GM10266 (cell line): Measurements from ENCODE around the gene NMRK1.

Experiments
- DNase-seq: peaks from one replicate; pipeline ENCODE4 v3.0.0; 2012; ENCODE audit errors: extremely low spot score
- TF ChIP-seq, protein P1 (sequence below): IDR thresholded peaks from 2 replicates; pipeline ENCODE4 v1.5.1; 2012; ENCODE audit warnings: mild to moderate bottlenecking, low read depth; ENCODE audit not compliant: control insufficient read depth, insufficient read depth; ENCODE audit errors: missing control alignments

The NMRK1 gene

DNA sequence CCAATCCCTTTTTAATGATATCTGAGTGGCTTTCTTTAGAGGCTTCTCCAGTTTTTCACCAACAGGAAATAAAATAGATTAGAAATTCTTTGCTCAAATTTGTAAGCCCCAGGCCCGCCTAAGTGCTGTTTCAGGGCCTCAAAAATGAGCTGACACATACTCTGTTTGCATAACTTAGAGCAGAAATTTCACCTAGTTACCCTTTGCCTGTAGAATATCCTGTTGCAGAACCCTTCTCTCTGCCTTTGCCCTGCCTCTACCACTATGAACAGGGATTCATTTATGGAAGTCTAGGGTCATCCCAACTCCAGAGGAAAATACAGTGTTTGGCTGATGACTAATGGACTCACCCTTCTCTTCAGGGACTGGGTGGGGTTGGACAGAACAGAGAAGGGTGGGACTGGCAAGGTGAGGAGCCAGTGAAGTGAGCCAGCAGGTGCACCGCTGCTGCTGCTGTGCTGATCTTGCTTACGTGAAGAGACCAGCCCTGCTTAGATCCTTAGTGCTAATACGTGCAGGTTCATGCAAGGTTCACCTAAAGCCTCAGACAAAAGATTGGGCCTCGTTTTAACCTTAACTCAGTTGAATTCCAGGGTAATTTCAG lies 23.2 kb upstream of the NMRK1 start:
- no peak for DNase-seq
- TF ChIP-seq, protein P1, sequence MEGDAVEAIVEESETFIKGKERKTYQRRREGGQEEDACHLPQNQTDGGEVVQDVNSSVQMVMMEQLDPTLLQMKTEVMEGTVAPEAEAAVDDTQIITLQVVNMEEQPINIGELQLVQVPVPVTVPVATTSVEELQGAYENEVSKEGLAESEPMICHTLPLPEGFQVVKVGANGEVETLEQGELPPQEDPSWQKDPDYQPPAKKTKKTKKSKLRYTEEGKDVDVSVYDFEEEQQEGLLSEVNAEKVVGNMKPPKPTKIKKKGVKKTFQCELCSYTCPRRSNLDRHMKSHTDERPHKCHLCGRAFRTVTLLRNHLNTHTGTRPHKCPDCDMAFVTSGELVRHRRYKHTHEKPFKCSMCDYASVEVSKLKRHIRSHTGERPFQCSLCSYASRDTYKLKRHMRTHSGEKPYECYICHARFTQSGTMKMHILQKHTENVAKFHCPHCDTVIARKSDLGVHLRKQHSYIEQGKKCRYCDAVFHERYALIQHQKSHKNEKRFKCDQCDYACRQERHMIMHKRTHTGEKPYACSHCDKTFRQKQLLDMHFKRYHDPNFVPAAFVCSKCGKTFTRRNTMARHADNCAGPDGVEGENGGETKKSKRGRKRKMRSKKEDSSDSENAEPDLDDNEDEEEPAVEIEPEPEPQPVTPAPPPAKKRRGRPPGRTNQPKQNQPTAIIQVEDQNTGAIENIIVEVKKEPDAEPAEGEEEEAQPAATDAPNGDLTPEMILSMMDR, result no peak

DNA sequence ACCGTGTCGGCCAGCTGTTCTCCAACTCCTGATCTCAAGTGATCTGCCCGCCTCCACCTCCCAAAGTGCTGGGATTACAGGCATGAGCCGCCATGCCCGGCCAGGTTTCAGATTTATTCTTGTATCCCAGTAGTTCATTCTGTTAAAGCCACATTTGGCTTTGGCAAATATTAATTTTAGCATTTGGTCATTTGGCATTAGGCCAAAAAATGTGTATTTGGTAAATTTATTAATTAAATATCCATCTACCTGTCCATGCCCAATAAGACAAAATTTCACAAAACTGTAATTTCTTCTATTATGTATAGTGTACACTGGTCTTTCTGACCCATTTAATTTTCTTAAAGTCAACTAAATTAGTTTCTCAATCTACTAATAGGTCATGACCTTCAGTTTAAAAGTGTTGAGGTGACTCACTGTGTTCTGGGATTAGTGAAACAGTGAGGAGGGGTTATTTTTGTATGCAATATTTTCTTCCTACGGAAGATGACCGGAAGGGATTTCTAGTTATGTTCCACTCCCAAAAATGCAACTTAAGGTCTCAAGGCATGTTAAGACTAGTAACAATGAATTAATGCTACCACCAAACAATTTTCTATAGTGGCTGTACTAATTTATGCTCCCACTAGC lies 21.4 kb upstream of the NMRK1 start:
- TF ChIP-seq, protein P1, result no peak
- no peak for DNase-seq

DNA sequence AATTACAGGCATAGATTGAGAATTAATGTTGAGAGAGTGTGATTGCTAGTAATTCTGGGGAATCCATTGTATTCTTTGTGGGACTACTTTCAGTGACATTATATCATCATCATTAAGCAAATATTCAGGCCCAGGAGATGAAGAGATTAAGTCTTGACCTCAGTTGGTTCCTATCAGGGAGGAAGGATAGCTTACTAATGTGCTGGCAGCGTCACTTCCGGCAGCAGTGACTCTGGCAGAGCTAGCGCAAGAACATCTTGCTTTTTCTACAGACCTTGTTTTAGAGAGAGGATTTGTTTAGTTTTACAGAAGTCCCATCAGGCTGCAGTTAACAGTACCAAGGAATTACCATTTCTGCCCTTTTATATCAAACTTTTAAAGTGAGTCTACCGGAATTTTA lies 20.6 kb upstream of the NMRK1 start:
- TF ChIP-seq, protein P1, result no peak
- DNase-seq, result no peak

DNA sequence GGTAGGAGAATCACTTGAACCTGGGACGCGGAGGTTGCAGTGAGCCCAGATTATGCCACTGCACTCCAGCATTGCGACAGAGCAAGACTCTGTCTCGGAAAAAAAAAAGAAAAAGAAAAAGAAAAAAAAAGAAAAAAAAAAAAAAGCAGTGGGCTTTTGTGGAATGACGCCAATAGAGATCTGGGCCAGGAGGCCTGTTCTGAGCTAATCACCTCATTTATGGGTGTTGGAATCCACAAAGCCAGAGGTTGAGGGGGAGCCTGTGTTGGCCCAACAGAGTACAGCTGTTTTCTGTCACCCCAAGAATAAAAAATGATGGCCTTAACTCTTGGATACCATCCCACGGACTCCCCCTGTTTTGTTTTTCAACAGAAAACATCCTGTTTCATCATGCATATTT lies 18.9 kb upstream of the NMRK1 start:
- no peak for DNase-seq
- TF ChIP-seq, protein P1, result no peak

DNA sequence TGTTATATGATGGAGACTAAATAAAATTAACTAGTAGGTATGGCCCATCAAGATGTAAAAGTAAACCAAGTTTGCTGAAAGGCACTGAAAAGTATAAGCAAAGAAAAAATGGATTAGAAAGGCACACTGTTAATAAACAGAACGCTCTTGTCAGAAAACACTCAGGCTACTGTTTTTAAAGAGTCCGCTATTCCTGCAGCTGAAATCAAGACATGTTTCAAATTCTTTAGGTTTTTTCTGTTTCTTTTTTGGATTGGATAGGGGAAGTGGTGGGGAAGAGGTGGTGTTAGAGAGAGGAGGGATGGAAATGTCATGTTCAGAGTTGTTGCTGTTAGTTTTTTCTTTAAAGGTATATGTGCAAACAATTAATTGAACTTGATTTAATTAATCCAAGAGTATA lies 17.9 kb upstream of the NMRK1 start:
- TF ChIP-seq, protein P1, result no peak
- DNase-seq, result no peak

DNA sequence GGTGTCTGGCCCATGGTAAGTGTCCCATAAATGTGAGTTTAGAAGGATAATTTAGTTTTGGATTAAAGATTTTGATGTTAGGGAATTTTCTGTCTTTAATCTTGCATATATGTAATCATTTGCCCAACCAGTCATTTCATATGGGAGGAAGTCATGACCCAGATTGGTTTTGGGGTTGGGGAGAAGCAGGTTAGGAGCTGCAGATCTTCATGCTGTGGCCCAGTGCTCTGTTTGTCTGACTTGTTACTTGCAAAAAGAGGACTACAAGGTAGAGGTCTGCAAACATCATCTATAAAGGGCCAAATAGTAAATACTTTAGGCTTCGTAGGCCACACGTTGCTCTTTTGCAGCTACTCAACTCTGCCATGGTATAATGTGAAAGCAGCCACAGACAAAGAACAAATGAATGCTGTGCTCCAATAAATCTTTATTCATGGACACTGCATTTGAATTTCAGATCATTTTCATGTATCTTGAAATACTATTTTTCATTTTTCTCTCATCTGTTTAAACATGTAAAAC lies 17.1 kb upstream of the NMRK1 start:
- TF ChIP-seq, protein P1, result no peak
- DNase-seq, result no peak

DNA sequence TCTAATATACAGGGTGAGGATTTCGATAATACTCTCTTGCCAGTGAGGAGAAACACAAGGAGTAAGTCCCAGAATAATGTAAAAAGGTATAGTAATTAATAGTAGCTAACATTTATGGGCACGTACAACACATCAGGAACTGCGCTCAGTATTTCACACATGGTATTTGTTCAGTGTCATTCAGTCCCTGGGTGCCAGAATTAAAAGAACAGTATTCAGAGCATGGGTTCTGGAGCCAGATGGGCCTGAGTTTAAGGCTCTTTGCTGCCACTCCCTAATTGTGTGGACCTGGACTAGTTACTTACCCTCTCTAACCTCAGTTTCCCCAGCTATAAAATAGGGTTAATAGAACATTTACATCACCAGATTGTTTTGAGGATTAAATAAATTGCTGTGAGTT lies 16.7 kb upstream of the NMRK1 start:
- TF ChIP-seq, protein P1, result no peak

More for the DNA sequence above, 16.7 kb upstream of the NMRK1 start:
- DNase-seq, result no peak
